HuH-7 (cell line): ENCODE results near the gene MSI1.

ENCODE experiments used
- DNase-seq: peaks from one replicate; pipeline ENCODE4 v3.0.0; 2011; ENCODE audit warnings: low spot score

MSI1 gene

DNA sequence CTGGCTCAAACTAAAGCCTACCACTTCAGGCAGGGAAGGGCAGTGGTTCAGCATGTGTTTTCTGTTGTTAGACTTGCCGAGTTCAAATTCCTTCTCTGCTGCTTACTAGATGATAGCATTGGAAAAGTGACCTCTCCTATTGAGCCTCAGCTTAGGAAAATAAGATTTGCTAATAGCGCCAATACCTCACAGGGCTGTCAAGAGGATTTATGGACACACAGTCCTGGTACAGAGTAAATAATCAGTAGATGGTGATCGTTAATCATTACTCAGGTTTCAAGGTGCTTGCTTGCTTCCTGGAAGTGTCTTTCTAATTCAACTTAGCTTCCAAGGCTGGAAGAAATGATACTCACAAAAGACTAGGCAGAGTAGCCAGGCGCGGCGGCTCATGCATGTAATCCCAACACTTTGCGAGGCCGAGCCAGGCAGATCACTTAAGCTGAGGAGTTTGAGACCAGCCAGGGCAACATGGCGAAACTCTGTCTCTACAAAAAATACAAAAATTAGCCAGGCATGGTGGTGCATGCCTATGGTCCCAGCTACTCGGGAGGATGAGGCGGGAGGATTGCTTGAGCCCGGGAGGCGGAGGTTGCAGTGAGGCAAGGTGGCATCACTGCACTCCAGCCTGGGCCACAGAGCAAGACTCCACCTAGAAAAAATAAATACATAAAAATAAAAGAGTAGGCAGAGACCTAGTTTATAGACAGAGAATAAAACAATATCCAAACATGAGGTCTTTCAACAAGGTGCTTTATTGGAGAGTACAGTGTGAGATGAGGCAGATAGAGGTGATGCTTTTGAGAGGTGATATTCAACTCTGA lies 47.4 kb downstream of the MSI1 start:
- peak; percentile 63 for DNase-seq

DNA sequence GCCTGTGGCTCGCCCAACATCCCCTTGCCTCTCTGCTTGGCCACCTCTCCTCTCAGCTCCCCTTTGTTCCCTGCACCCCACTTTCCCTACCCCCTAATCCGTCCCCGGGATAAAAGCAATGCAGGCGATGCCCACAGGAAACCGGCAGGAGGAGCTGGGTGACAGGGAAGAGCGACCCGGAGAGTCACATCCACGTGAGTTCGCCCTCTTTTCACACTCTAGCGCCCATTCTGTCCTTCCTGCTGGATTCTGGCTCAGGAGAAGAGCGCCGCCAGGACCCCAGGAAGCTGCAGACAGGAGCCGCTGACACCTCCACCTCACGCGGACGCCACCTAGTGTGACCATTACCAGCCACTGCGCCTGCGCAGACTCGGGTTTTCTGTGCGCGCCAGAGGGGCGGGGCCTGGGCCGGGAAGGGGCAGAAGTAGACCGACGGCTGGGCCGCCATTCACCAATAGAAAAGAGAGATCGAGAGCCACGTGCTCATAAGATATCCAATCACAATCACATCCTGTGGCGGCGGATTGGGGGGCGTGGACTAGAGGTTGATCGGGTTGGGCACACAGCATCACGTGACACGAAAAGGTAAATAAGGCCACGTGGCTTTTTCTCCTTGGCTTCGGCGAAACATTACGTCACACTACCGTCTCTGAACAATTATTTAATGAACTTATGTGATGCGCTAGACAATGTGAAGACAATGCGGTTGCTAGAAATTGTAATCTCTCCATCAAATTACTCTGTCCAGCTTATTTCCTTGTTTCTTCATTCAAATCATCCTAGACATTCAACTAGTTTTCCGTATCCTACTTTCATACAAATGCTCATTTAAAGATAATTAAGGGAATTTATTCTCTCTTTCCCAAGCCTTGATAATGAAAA lies 51.5 kb downstream of the MSI1 start:
- peak; percentile 82 for DNase-seq

GRCh38 chr12:120316798-120317223 lies 52.2 kb downstream of the MSI1 start:
- no peak for DNase-seq

DNA sequence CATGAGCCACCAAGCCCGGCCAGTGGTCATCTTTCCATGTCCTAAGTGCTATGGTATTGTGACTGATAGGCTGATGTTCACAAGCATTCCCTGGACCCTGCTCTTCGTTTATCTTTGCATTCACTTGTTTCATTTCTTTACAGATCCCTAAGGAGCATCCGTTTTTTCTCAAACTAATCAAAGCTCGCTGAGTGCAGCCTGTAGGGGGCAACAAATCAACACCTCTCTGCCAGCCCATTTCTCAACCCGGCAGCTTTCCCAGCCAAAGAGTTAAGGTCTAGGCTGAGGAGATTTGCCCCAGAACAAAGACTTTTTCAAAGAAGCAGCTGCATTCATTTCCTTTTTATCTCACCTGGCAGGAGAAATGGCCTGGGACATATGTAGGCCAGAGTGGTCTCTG lies 54.7 kb downstream of the MSI1 start:
- DNase-seq, result no peak

GRCh38 chr12:120301962-120302815 lies 66.8 kb downstream of the MSI1 start, which contains the start of gene SIRT4:
SIRT4 (plus strand) TSS chr12:120302321; CDS start chr12:120303562, 1,241 bp downstream.
- peak; percentile 76 for DNase-seq

DNA sequence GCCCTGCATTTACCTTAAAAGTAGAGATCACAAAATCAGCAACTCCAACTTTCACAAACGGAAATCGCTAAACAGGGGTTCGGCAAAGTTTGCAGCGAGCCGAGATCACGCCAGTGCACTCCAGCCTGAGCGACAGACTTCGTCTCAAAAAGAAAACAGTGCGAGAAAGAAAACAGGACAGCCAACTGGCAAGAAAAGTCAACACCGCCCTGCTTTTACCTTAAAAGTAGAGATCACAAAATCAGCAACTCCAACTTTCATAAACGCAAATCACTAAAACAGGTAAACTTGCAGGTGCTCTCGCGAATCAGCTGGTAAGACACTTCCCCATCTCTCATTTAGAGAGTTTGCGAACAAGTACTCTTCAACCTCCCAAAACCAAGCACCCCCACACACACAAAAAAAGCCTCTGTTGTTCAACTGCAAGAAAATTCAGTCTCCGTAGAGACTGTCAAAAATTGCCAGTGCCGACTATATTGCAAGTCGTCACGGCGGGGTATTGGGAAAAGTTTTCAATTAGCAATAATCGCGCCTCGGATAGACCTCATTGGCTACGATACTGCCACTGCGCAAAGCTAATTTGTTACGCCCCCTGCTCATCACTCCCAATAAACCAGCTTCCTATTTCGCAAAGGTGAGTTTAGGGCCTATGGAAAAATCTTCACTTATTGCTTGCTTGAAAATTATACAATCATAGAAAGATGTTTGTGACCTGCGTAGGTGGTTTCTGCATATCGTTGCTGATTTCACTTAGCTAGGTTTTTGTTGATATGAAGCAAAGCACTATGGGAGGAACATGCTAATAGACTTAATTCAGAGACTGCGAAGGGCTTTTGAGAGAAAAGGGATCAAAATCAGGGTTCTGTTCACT lies 76.1 kb downstream of the MSI1 start, which contains the start of gene RNU4-1:
RNU4-1 (minus strand) TSS at position 577 of the 871 bp plus-strand sequence.
- no peak for DNase-seq

DNA sequence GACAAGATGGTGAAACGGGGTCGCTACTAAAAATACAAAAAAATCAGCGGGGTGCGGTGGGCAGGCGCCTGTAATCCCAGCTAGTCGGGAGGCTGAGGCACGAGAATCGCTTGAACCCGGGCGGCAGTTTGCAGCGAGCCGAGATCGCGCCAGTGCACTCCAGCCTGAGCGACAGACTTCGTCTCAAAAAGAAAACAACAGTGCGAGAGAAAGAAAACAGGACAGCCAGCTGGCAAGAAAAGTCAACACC lies 76.6 kb downstream of the MSI1 start:
- no peak for DNase-seq
